H1 (cell line): ENCODE results near the gene XPO5. TPM values are rescaled to one million over a fixed set of nuclear protein-coding genes. Genes with fewer than 3 reads are reported as not detected.

Source experiments
- POU5F1 ChIP-seq: IDR thresholded peaks from 2 replicates; pipeline ENCODE4 v1.6.1; 2011; ENCODE audit warnings: low read depth, mild to moderate bottlenecking, low read length, moderate library complexity
- USF2 ChIP-seq: IDR thresholded peaks from 2 replicates; pipeline ENCODE4 v1.6.1; 2011; ENCODE audit warnings: low read length, improper control_type of control experiment
- polyA plus RNA-seq, 7 experiments: library from polyadenylated mRNA; depleted of rRNA in 3 of 7; stranded (reverse) in 5 of 7; unstranded in 2 of 7; fragments of >200 nt in 5 of 7; fragments of 200-250 nt in 2 of 7; gene quantifications; 1 replicate in 5 of 7; 2 replicates in 1 of 7; 4 replicates in 1 of 7; pipeline versions ENCODE4 v1.2.1 to v1.2.3, GENCODE V29; 2011 to 2013; ENCODE audit warnings: missing spikeins in 2 of 7, mixed read lengths in 2 of 7
- total RNA-seq: library from RNA; stranded (reverse); fragmentation: NEBNext Ultra II Directional; extraction: Animal tissue kit (Norgen Biotek cat#: 25700); gene quantifications from 2 replicates; pipeline ENCODE4 v1.2.1, GENCODE V29; 2021

The XPO5 gene
- total and polyA plus RNA-seq, 2 of the 8 experiments (the other 6 are each of a cell fraction or from before 2014, with no cell fraction given), result 80.6 to 95.7 TPM

- TF ChIP-seq POU5F1 (no peak), USF2 (no peak)
These were observed 34.6 kb upstream of the XPO5 start (continued) for GRCh38 chr6:43610431-43610830.
